ENCODE measurements around the gene USP48.
"Not testable (repeated sequence)": the region's sequence is repeated elsewhere in the genome, so short reads cannot be mapped to it uniquely, and the experiment has no call there.

DNA sequence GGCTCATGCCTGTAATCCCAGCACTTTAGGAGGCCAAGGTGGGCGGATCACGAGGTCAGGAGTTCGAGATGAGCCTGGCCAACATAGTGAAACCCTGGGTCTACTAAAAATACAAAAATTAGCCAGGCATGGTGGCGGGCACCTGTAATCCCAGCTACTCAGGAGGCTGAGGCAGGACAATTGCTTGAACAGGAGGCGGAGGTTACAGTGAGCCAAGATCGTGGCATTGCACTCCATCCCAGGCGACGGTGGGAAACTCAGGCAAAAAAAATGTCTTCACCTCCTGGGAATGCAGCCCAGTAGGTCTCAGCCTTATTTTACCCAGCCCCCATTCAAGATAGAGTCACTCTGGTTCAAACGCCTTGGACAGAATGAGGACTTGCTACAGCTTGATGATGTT is 2.8 kb upstream of the USP48 start:
- TF ChIP-seq, protein P1, sequence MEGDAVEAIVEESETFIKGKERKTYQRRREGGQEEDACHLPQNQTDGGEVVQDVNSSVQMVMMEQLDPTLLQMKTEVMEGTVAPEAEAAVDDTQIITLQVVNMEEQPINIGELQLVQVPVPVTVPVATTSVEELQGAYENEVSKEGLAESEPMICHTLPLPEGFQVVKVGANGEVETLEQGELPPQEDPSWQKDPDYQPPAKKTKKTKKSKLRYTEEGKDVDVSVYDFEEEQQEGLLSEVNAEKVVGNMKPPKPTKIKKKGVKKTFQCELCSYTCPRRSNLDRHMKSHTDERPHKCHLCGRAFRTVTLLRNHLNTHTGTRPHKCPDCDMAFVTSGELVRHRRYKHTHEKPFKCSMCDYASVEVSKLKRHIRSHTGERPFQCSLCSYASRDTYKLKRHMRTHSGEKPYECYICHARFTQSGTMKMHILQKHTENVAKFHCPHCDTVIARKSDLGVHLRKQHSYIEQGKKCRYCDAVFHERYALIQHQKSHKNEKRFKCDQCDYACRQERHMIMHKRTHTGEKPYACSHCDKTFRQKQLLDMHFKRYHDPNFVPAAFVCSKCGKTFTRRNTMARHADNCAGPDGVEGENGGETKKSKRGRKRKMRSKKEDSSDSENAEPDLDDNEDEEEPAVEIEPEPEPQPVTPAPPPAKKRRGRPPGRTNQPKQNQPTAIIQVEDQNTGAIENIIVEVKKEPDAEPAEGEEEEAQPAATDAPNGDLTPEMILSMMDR (conservative IDR thresholded peaks at IDR 0.05; ENCODE audit: low read length): not testable (repeated sequence)
- TF ChIP-seq EZH2phosphoT487 (IDR thresholded peaks at IDR 0.05; ENCODE audit: borderline replicate concordance): not testable (repeated sequence)
